ENCODE results near the gene NCK2. TPM values are rescaled to one million over a fixed set of nuclear protein-coding genes. Genes with fewer than 3 reads are reported as not detected.

NCK2 gene
- total and polyA plus RNA-seq, 9 of the 15 experiments (the other 6 are each of a cell fraction or from before 2014, with no cell fraction given) = 0.90 to 27.9 (median 15.9) TPM

GRCh38 chr2:105806996-105807395 lies 62.3 kb downstream of the NCK2 start:
- ATAC-seq (no peak), DNase-seq (ENCODE audit: extremely low read depth in 1 of 4, low spot score in 3 of 4) (no peak), FAIRE-seq (no peak)
- Histone ChIP-seq H3K27ac (ENCODE audit: extremely low read depth, low read depth, low read length) (no peak overlapping the region), H3K27me3 (ENCODE audit: control insufficient read depth in 2 of 2, insufficient read depth in 2 of 2, low read length in 2 of 2) (no peaks in the 10 kb centered on the region), H3K4me1 (replicated peaks in 1 of 2; ENCODE audit: control insufficient read depth in 2 of 2, insufficient read depth in 2 of 2, low read length in 2 of 2) (peaks cover 5 to 12% of the 10 kb centered on the region in 2 experiments), H2AFZ (ENCODE audit: low read depth, low read length) (no peak overlapping the region), H3K9me3 (replicated peaks; ENCODE audit: control insufficient read depth, insufficient read depth, low read depth, low read length) (no peaks in the 10 kb centered on the region), H4K20me1 (replicated peaks; ENCODE audit: control insufficient read depth, insufficient read depth, low read length) (peaks cover under 1% of the 10 kb centered on the region; the same call in 1 of the 2 replicates), H3K9ac (ENCODE audit: insufficient read depth in 1 of 2, low read depth in 2 of 2, low read length in 2 of 2) (no peak overlapping the region), H3K4me2 (ENCODE audit: insufficient read depth, low read length) (no peak overlapping the region), H3K4me3 (no peak overlapping the region), H3K9me1 (ENCODE audit: control insufficient read depth, insufficient read depth, low read length) (peaks cover 2% of the 10 kb centered on the region), H3K36me3 (ENCODE audit: control insufficient read depth, insufficient read depth, low read length) (no peaks in the 10 kb centered on the region), H3K79me2 (ENCODE audit: control insufficient read depth, insufficient read depth, low read length) (0 out of 3 replicates have a peak, but pooled peaks cover 3% of the 10 kb centered on the region)
- ChIA-PET POLR2A (no interaction called here), CTCF (ENCODE audit: low intra/inter-chr PET ratio) (no interaction called here)
- in situ Hi-C loops (cut with MboI) (no loop called here), intact Hi-C loops (cut with micrococcal nuclease) (no loop called here)
- 51% methylated on average over 8 of the region's 8 CpGs for WGBS (ENCODE audit: insufficient coverage, low coverage, missing lambda C conversion rate)
- no peak for TF ChIP-seq SIRT6 (IDR thresholded peaks at IDR 0.05; ENCODE audit: low read depth, low read length)
- TF ChIP-seq EP300 (IDR thresholded peaks at IDR 0.05; ENCODE audit: low read length) = no peak
- BruUV-seq (replicated peaks) = no TSS peak

- no peak for FAIRE-seq
- Histone ChIP-seq H3K27ac (ENCODE audit: extremely low read depth, low read depth, low read length) (no peak overlapping the region), H2AFZ (ENCODE audit: low read depth, low read length) (no peak overlapping the region), H3K4me3 (no peak overlapping the region), H3K4me2 (ENCODE audit: insufficient read depth, low read length) (no peak overlapping the region), H4K20me1 (replicated peaks; ENCODE audit: control insufficient read depth, insufficient read depth, low read length) (peaks cover 12% of the 10 kb centered on the region), H3K4me1 (replicated peaks in 1 of 2; ENCODE audit: control insufficient read depth in 2 of 2, insufficient read depth in 2 of 2, low read length in 2 of 2) (peaks cover 13 to 18% of the 10 kb centered on the region in 2 experiments), H3K36me3 (ENCODE audit: control insufficient read depth, insufficient read depth, low read length) (no peaks in the 10 kb centered on the region), H3K9ac (ENCODE audit: insufficient read depth in 1 of 2, low read depth in 2 of 2, low read length in 2 of 2) (no peak overlapping the region), H3K79me2 (ENCODE audit: control insufficient read depth, insufficient read depth, low read length) (0 out of 3 replicates have a peak, but pooled peaks cover 3% of the 10 kb centered on the region), H3K9me3 (replicated peaks; ENCODE audit: control insufficient read depth, insufficient read depth, low read depth, low read length) (no peaks in the 10 kb centered on the region), H3K9me1 (ENCODE audit: control insufficient read depth, insufficient read depth, low read length) (peaks cover 2% of the 10 kb centered on the region), H3K27me3 (ENCODE audit: control insufficient read depth in 2 of 2, insufficient read depth in 2 of 2, low read length in 2 of 2) (no peaks in the 10 kb centered on the region)
- POLR2A ChIA-PET = no interaction called here
- CTCF ChIA-PET (ENCODE audit: low intra/inter-chr PET ratio) = interaction anchor here (0.5 kb wide), 1 partner anchor 152 kb away, joined by 3 read pairs; no protein-coding TSS in a partner anchor
- no peak for DNase-seq (ENCODE audit: extremely low read depth in 1 of 4, low spot score in 3 of 4)
- in situ Hi-C loops (cut with MboI) (no loop called here), intact Hi-C loops (cut with micrococcal nuclease) (no loop called here)
- WGBS (ENCODE audit: insufficient coverage, low coverage, missing lambda C conversion rate) = 45% methylated on average over 8 of the region's 8 CpGs
- no peak for ATAC-seq
- no TSS peak for BruUV-seq (replicated peaks)
- TF ChIP-seq, protein P1, sequence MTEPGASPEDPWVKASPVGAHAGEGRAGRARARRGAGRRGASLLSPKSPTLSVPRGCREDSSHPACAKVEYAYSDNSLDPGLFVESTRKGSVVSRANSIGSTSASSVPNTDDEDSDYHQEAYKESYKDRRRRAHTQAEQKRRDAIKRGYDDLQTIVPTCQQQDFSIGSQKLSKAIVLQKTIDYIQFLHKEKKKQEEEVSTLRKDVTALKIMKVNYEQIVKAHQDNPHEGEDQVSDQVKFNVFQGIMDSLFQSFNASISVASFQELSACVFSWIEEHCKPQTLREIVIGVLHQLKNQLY (CRISPR knock-in tag; conservative IDR thresholded peaks at IDR 0.05) = no peak
- TF ChIP-seq ELF2 (CRISPR knock-in tag; IDR thresholded peaks at IDR 0.05) = no peak
- TF ChIP-seq MCM5 (IDR thresholded peaks at IDR 0.05; ENCODE audit: low read depth) = no peak
- no peak for TF ChIP-seq ETV1 (tag; conservative IDR thresholded peaks at IDR 0.05; ENCODE audit: low read depth)
- TF ChIP-seq HDAC8 (tag; IDR thresholded peaks at IDR 0.05) = no peak
- no peak for TF ChIP-seq GTF2F1 (IDR thresholded peaks at IDR 0.05; ENCODE audit: low read depth, low read length)
- TF ChIP-seq RUNX1 (IDR thresholded peaks at IDR 0.05; ENCODE audit: low read depth) = no peak
- no peak for TF ChIP-seq ARID3A (IDR thresholded peaks at IDR 0.05; ENCODE audit: borderline replicate concordance, low read depth, low read length)
- no peak for TF ChIP-seq ZBTB8A (IDR thresholded peaks at IDR 0.05; ENCODE audit: partially characterized antibody)
- TF ChIP-seq, protein P2, sequence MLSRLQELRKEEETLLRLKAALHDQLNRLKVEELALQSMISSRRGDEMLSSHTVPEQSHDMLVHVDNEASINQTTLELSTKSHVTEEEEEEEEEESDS (CRISPR knock-in tag; IDR thresholded peaks at IDR 0.05) = no peak
- no peak for TF ChIP-seq PURB (CRISPR knock-in tag; IDR thresholded peaks at IDR 0.05; ENCODE audit: low read depth)
Observed at GRCh38 chr2:105808423-105809096, 63.8 kb downstream of the NCK2 start.

Measured in K562 (cell line).